HG02840 (cell line): ENCODE measurements around the gene UBL4A.
A peak's percentile ranks its signal among the peaks of the same experiment; 100 is the strongest.

Source experiments
- ATAC-seq: cut with Tn5 transposase; IDR thresholded peaks from one replicate; pipeline ENCODE4 v1.9.1; 2021; ENCODE audit warnings: mild to moderate bottlenecking, moderate library complexity, moderate number of reproducible peaks; ENCODE audit not compliant: unreplicated experiment, low FRiP score

The UBL4A gene

DNA sequence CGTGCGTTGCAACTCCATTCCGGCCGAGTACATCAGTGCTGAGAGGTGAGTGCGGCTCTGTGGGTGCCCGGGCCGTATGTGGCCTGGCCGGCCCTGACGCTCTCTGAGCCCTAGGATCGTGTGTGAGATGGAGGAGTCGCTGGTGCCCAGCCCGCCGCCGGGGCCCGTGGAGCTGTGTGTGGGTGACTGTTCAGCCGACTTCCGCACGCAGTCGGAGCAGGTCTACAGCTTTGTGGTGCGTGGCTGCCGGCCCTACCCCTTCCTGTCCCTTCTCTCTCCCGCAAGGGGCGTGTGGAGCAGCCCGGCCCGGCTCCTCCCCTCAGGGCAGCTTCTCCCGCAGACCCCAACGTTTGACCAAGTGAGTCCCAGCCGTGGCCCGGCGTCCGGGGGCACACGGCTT, 20.4 kb downstream of the UBL4A start:
- ATAC-seq = no peak

DNA sequence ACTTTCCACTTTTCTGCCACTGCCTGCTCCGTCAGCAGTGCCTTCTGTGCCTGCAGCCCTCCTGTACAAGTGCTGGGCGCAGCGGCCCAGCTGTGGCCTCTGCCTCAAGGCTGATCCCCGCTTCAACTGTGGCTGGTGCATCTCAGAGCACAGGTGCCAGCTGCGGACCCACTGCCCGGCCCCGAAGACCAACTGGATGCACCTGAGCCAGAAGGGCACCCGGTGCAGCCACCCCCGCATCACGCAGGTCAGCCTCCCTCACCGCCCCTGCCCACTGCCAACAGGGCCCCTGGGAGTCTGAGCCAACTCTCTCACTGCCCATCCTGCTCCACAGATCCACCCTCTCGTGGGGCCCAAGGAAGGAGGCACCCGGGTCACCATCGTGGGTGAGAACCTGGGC, 20.8 kb downstream of the UBL4A start:
- ATAC-seq = no peak

DNA sequence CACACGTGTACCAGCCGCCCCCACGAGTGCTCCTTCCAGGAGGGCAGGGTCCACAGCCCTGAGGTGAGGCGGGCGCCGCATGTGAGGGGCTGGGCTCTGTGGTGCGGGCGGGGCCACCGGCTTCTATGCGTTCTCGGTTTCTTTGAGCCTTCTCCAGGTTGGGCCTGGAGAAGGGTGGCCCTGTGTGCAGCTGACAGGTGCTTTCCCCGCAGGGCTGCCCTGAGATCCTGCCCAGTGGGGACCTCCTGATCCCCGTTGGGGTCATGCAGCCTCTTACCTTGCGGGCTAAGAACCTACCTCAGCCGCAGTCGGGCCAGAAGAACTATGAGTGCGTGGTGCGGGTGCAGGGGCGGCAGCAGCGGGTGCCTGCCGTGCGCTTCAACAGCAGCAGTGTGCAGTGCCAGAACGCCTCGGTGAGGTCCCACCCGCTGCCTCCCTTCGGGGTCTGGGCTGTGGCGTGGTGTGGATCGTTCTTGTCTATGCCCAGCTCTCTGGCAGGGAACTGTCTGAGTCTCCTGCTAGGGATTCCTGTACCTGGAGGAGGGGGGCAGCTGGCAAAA, 21.5 kb downstream of the UBL4A start:
- ATAC-seq = no peak

DNA sequence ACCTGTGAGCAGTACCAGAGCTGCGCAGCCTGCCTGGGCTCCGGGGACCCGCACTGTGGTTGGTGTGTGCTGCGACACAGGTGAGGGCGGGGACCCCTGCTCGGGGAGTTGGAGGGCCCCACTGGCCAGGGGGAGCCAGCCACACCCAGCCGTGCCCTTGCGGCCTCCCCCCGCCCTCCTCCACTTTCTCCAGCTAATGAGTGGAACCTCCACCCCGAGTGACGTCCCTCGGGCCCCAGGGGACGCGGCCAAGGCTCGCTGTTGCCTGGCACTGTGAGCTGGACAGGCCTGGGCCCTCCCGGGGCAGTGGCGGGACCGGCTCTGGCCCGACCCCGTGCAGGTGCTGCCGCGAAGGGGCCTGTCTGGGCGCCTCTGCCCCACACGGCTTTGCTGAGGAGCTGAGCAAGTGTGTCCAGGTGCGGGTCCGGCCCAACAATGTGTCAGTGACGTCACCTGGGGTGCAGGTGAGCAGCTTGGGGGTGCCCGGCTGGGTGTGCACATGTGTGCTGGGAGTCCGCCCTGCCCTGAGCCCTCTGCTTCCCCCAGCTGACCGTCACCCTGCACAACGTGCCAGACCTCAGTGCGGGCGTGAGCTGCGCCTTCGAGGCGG, 22.7 kb downstream of the UBL4A start:
- no peak for ATAC-seq

DNA sequence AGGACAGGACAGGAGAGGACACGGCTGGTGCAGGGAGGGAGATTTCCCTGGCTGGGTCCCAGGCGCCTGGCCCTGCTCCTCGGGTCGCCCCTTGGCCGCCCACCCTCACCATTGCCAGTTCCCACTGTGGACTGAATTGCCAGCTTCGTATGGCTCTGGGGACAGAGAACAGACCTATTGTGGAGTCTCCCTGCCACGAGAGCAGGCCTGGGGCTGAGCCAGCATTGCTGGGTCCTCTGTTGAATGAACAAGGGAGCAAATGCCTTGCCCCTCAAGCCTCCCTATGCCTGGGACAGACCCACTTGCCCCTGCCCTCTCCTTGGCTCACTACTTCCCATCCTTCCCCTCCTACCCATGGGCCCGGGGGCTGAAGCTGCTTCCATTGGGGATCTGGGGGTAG, 24.0 kb downstream of the UBL4A start:
- ATAC-seq = no peak

DNA sequence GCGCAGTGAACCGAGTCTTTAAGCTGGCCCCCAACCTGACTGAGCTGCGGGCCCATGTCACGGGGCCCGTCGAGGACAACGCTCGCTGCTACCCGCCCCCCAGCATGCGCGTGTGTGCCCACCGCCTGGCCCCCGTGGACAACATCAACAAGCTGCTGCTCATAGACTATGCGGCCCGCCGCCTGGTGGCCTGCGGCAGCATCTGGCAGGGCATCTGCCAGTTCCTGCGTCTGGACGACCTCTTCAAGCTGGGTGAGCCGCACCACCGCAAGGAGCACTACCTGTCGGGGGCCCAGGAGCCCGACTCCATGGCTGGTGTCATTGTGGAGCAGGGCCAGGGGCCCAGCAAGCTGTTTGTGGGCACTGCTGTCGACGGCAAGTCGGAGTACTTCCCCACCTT, 26.1 kb downstream of the UBL4A start:
- no peak for ATAC-seq

DNA sequence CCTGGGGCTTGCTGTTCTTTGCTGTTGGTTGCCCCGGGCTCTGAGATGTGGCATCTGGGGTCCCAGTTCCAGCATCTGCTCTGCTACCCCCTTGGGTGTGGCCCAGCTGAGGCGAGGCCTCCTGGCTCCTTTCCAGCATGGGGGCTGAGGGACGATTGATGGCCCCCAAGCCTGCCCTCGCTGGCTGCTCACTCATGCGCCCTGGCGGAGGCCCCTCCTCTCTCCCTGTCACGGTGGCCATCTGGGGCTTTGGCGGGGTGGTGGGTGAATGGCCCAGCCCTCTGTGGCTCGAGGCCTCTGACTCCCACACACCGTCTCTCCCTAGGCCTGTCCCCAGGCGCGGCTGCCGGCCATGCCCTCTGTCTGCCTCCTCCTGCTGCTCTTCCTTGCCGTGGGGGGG, 26.6 kb downstream of the UBL4A start:
- no peak for ATAC-seq

DNA sequence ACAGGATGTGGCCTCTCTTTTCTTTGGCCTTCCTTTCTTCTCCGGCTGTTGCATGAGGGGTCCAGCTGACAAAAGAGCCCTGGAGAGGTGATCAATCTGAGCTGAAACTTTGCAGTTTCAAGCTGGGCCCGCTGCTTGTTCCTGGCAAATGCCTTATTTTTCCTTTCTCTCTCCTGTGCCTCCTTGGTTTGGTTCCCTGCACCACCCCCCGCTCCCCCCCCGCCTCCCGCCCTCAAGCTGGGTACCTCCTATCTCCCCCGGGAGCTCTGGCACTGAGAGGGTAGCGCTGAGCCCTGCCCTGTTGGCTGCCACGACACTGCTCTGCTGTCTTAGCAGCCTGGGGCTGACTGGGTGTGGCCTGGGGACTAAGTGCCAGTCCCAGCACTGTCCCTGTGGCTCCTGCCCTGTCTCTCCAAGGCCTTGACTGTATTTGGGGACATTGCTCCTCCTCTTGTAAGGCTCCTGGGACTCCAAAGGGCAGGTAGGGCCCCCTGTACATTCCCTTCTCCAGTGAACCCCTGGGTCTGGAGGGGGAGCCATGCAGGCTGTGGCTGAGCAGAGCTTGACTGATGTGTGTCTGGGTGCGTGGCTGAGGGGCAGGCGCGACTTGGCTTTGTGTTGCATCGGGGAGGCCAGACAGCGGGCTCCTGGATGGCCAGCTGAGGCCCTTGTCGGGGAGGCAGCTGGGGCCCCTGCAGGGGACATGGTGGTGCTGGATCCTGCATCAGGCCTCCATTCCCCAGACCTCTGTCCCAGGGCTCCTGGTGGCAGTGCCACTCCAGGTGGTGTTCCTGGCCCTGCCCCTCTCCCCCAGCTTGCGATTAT, 27.2 kb downstream of the UBL4A start:
- ATAC-seq = no peak

DNA sequence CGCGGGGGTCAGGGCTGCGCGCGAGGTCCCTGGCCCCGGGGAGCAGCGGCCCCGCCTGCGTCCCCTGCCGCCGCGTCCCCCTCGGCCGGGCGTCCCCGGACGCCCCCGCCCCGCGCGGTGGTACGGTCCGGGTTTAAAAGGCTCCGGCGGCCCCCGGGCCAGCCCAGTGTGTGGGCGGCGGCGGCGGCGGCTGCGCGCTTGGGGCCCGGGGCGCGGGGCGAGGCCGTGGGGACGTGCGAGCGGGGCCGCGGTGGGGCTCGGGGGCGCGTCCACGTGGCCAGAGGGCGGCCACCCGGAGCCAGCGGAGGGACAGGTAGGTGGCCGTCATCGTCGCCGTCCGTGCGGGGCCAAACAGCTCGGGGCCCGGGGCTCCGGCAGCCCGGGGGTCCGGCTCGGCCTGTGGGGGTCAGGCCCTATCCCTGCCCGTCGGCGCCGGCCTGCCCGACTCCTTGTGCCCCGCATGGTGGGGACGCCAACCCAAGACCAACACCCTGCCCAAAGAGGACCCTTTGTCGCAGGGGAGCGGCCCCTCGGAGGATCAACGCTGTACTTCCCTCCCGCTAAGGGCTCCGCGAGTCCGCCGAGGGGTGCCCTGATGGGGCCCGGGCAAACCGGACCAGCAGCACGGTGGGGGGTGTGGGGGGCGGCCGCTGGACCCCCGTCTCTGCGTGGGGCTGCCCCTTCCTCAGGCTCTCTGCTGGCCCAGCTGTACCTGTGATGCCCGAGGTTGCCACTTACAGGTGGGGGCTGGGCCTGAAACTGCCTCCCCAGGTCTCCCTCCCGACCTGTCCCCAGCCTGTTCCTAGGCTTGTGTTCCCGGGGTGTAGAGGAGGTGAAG, 28.1 kb downstream of the UBL4A start, which contains the start of gene PLXNA3:
PLXNA3 (plus strand) TSS at position 166 of the 838 bp plus-strand sequence. CDS start 1,903 bp downstream, outside the sequence.
- ATAC-seq = peak; percentile 54

DNA sequence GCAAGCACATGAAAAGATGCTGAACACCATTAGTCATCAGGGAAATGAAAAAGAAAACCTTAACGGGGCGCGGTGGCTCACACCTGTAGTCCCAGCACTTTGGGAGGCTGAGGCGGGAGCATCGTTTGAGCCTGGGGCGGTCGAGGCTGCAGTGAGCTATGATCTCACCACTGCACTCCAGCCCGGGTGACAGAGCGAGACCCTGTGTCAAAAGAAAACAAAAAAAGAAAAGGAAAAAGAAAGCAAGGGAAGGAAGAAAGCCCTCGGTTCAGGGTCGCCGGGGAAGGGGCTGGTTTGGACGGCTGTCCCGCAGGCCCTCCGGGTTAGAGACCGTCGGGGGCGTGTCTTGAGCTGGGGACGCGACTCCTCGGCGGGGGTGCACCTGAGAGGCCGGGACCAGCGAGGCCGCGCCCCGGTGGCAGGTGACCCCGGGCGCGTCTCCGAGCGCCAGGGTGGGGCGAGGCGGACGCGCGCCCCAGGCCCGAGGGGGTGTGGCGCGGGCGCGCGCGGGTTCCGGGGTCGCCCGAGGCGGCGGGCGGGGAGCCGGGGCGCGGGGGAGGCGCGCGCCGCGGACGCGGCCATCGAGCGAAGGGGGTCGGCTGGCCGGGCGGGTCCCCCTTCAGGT, 28.8 kb downstream of the UBL4A start:
- ATAC-seq = peak; percentile 46

DNA sequence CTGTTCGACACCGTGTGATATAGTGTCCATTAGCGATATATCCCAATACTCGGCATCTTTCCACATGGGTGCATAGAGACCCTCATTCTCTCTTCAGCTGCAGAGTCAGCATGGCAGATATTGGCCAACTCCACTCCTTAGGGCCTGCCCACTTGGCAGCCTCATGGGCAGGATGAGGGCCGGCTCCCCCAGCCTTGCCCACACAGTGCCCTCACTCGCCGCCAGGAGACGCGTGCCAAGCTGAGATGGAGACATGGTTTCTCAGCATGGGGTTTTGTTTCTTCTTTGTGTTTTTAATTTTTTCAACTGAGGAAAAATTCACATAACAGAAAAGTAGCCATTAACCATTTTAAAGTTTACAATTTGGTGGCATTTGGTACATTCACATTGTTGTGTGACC, 33.6 kb downstream of the UBL4A start:
- ATAC-seq = no peak

DNA sequence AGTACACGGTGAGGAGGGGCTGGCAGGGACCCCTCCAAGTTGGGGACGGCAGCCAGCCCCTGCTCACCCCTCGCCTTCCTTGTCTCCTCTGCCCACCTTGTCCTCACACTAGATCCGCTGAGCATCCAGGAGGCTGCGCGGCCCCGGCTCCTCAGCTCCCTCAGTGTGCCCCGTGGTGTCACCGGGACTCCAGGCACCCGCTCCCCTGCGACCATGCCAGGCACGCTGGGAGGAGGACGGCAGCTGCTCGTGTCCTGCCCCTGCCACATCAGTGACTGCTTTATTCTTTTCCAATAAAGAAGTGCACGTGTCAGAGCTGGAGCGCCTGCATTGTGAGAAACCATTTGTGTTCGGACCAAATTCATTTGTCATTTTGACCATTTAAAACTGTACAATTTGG, 36.1 kb downstream of the UBL4A start:
- no peak for ATAC-seq

DNA sequence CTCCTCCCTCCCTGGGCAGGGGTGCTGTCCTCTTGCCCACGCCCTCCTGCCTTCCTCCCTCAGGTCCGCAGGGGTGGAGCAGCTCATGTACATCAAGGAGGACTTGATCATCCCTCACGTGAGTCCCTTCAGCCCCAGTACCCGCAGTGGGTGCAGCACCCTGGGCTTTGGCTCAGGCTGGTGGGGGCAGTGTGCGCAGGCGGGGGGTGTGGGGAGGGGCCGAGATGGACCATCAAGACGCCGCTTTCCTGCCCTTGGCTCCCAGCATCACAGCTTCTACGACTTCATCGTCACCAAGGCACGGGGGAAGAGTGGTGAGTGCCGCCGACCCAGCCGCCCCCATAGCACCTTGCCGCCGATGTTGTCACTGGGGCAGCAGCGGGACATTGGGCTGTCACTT, 36.8 kb downstream of the UBL4A start:
- no peak for ATAC-seq

DNA sequence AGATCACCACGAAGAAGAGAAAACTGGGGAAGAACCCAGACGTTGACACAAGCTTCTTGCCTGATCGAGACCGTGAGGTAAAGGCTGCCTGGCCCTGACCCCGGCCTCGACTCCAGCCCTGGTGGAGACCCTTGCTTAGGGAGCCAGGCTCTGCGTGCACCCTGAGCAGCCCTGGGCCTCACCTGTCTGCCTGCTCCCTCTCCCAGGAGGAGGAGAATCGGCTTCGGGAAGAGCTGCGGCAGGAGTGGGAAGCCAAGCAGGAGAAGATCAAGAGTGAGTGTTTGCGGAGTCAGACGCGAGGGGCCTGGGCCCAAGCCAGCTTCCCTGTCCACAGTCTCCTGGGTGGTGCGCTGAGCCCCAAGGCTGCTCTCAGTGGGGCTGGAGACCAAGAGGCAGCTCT, 37.9 kb downstream of the UBL4A start:
- ATAC-seq = no peak

DNA sequence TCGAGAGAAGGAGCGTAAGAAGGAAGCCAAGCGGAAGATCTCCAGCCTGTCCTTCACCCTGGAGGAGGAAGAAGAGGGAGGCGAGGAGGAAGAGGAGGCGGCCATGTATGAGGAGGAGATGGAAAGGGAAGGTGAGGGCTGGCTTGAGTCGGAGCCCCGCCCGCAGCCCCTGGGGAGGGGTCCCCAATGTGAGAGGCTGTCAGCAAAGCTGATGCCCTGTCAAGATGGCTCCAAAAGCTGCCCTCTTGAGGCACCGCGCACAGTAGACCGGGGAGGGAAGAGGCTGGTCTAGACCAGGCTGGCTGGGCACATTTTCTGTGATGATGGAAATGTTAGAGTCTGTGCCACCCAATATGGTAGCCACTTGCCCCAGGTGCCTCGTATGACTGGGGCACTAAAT, 40.0 kb downstream of the UBL4A start:
- ATAC-seq = no peak

DNA sequence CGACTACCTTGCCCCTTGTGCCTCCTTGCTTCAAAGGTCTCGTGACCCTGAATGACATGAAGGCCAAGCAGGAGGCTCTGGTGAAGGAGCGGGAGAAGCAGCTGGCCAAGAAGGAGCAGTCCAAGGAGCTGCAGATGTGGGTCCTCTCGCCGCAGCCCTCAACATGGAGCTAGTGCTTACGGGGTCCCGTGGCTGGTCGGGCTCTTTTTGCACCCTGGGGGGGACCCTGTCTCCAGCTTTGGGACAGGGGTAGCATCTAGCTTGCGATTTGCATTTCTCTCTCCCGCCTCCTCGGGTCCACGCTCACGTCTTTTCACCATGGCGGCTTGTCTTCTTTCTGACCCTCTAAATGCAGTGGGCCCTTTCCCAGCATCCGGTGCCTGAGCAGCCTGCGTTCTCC, 40.6 kb downstream of the UBL4A start:
- no peak for ATAC-seq

DNA sequence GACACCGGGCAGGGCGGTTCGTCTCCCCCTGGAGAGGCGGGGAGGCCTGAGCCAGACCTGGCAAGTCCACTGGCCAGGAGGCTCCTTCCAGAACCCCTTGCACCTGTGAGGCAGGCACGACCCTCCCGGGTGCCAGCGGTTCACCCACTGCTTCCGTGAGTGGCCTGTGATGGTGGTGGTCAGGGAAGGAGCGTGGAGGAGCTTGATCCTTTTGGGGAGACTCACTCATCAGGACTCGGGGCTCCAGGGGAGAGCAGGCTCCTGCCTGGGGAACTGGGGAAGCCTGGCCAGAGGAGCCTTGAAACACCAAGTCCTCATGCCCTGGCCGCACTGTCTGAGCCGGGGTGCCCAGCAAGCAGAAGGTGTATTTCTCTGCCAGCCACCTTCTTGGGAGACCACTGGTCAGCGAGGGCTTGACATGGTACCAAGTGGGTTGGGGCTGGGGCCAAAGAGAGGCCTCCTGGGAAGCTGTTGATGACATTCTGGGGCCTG, 41.6 kb downstream of the UBL4A start:
- no peak for ATAC-seq

DNA sequence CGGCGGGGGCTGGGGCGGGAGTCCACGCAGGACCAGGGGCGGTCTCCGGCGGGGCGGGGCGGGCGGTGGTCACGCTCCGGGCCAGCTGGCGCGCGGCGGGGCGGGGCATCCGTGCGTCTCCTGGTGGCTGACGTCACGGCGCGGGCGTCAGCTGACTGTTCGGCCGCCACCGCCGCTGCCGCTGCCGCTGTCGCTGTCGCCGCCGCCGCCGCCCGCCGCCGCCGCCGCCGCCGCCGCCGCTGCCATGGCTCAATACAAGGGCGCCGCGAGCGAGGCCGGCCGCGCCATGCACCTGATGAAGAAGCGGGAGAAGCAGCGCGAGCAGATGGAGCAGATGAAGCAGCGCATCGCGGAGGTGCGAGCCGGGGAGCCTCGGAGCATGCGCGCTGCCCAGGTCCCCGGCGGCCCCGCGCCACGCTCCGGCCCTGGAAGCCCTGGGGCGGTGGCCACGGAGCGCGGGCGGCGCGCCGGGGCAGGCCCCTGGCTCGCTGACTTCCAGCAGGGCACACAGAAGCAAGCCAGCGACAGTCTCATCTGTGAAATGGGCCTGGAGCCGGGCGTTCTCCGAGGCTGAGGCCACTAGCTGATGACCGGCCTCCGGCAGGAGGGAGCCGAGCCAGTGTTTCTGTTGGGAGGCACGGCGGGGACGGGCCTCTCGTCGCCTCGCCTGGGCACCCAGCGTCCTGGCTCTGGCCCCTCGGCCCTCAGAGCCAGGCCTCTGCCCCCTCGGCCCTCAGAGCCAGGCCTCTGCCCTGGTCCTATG, 42.2 kb downstream of the UBL4A start, which contains the start of gene FAM50A:
FAM50A (plus strand) TSS at position 150 of the 763 bp plus-strand sequence; CDS start at position 245, 95 bp downstream.
- ATAC-seq = peak; percentile 55

DNA sequence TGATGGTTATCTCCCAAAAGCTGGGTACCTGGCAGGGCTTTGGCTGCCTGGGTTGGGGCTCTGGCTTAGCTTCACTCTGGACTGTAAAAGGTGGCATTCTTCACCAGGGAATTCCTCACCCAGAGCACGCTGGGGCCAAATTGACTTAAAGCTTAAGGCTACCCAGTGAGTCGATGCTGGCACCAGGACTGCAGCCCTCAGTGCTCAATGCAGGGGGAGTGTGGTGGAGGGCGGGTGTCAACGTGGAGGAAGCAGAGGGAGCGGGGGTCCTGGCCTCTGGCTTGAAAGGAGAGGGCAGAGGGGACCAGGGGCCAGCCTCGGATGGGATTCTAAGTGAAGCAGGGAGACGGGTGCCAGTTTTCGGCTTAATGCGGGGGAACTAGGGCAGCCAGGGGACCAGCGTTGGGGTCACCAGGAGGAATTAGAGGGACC, 42.9 kb downstream of the UBL4A start:
- no peak for ATAC-seq
